LoVo (cell line): ENCODE results near the gene TAS2R10.
"Not testable (repeated sequence)": the region's sequence is repeated elsewhere in the genome, so short reads cannot be mapped to it uniquely, and the experiment has no call there.

Experiments
- DNase-seq: peaks from one replicate; pipeline ENCODE4 v3.0.0-alpha.2; 2016; ENCODE audit warnings: low spot score

TAS2R10 gene, protein sequence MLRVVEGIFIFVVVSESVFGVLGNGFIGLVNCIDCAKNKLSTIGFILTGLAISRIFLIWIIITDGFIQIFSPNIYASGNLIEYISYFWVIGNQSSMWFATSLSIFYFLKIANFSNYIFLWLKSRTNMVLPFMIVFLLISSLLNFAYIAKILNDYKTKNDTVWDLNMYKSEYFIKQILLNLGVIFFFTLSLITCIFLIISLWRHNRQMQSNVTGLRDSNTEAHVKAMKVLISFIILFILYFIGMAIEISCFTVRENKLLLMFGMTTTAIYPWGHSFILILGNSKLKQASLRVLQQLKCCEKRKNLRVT

GRCh38 chr12:10826258-10826657 is at the start of gene TAS2R10:
TAS2R10 (minus strand) TSS chr12:10826358; CDS start chr12:10826269, 89 bp downstream.
- DNase-seq: no peak

GRCh38 chr12:10873378-10873777 is 47.2 kb upstream of the TAS2R10 start:
- DNase-seq: no peak

GRCh38 chr12:10867381-10867780 is 41.2 kb upstream of the TAS2R10 start:
- DNase-seq: no peak

- DNase-seq: no peak
Observed at GRCh38 chr12:10863512-10864218, 37.5 kb upstream of the TAS2R10 start.

DNA sequence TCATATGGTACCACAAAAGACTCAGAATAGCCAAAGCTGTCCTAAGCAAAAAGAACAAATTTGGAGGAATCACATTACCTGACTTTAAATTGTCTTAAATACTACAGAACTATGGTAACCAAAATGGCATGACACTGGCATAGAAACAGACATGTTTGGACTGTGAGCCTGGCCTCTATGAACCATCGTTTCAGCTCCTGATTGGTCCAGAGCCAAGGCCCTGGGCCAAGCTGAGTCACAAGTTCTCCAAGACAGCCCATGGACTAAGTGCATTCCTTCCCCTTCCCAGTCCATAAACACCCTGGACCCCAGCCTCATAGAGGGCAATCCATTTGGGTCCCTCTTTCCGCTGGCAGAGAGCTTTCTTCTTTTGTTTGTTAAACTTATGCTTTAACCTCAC is 35.2 kb upstream of the TAS2R10 start:
- no peak for DNase-seq

DNA sequence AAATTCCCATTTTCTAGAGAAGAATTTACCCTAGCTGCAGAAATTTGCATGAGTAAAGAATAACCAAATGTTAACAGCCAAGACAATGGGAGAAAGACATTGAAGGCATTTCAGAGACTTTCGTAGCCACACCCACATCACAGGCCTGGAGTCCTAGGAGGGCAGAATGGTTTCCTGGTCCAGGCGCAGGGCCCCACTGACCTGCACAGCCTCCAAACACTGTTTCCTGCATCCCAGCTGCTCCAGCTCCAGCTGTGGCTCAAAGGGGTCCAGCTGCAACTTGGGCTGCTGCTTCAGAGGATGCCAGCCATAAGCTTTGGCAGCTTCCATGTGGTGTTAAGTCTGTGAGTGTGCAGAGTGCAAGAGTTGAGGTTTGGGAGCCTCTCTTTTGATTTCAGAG is 29.6 kb upstream of the TAS2R10 start:
- DNase-seq: no peak

GRCh38 chr12:10853776-10854175 is 27.6 kb upstream of the TAS2R10 start:
- DNase-seq: no peak

DNA sequence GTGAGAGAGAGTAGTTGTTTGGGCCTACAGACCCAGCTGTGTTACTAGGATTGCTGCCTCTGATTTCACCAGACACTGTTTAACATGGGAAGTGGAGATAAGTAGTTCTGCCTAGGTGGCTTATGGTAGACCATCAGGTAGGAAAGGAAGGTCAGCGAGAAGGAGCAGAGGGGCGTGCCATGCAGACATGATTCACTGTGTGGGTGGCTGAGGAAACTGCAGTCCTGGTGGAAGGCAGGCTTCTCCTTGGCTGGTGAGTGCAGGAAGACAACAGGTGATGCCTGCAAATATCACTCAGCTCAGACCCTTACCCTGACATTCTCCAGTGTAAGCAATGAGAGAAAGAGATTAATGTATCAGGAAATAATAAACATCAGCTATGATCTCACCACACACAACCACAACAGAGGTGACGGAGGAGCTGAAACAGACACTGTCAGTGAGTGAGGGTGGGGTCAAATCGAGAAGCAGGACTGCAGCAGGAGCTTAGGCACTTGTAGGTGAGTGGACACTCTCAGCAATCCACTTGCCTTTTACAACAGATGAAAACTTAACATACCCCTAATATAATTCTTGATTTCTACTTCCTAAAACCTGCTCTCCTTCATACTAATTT is 25.2 kb upstream of the TAS2R10 start:
- DNase-seq: no peak

DNA sequence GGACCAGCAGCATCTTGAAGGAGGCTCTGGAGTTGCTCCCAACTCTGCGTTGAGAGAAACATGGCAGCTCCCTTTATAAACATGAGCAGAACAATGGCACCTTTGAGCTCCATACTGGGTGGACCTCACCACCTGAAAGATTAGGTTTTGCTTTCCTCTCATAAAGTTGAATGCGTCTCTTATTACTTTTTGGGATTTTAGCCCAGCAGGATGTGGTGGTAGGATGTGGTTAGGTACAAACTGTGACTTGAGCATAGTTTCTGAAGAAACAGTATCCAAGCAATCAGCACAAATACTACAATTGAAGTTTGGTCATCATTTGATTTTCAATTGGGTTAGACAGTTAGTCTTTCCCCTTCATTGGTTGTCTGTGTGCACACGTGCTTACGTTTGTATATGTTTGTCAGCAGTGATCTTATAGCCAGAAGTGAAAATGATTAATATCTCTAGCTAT is 23.3 kb upstream of the TAS2R10 start, which contains the start of gene PRR4:
PRR4 (minus strand) TSS at position 51 of the 454 bp plus-strand sequence; CDS start at position 13, 38 bp downstream.
- DNase-seq: no peak

DNA sequence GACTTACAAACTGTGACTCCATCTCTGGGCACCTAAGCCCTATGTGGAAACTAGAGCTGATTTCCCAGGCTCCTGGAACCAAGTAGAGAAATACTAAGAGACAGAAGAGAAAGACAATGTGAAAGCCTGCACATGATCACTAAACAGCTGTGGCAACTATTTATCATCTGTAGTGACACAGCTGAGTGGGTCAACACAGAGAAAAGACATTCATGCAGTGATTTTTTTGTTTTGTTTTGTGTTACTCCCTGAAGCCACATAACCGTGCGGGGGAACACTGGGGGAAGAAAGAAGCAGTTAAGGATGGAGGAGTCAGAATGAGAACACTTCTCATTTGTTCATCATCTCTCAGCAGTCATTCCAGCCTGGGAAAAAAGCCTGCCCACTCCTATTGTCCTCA is 21.6 kb upstream of the TAS2R10 start:
- no peak for DNase-seq

DNA sequence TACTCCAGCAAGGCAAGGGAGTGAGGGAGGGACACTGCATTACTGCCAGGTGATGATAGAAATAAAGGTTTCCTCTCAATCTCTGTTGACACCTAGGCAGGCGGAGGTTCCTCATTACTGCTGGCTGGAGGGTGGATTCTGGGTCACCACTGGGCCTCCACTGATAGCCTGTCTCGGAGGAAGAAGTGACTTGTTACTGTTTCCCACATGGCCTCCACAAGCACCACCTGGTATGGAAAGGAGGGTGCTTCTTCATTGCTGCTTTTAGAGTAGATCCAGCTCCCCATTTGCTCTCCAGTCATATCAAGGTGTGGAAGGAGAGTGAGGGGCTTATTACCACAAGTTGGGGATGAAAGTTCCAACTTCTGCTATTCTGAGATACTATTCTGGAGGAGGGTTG is 16.7 kb upstream of the TAS2R10 start:
- no peak for DNase-seq

GRCh38 chr12:10838461-10838860 is 12.3 kb upstream of the TAS2R10 start:
- DNase-seq: no peak

GRCh38 chr12:10829994-10830393 is 3.8 kb upstream of the TAS2R10 start:
- no peak for DNase-seq

GRCh38 chr12:10824957-10825356 is 1.2 kb downstream of the TAS2R10 start:
- DNase-seq: no peak

GRCh38 chr12:10811883-10812536 is 14.1 kb downstream of the TAS2R10 start:
- no peak for DNase-seq

- DNase-seq: no peak
Observed at GRCh38 chr12:10810068-10810467, 16.1 kb downstream of the TAS2R10 start, which contains the start of gene TAS2R9. TAS2R9 (minus strand) TSS chr12:10810168; CDS start chr12:10810075, 93 bp downstream.

DNA sequence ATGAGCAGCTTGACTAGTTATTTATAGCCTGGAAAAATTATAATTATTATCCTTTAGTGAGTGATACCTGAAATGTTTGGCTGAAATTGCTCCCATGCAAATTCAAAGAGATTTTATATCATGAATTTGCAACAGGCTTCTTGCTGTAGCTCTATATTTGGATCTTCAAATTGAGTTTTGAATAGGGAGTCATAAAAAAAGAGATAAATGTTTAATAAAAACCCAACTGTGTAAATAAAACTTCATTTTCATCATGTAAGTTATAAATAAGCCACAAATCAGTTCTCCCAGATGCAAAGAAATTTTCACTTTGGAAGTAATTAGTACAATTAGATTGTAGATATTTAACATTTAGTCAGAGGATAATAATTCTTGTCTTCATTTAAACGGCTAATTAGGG is 19.0 kb downstream of the TAS2R10 start, which contains the start of gene TAS2R8:
TAS2R8 (minus strand) TSS at position 101 of the 400 bp plus-strand sequence. CDS start 306 bp downstream, outside the sequence.
- no peak for DNase-seq

DNA sequence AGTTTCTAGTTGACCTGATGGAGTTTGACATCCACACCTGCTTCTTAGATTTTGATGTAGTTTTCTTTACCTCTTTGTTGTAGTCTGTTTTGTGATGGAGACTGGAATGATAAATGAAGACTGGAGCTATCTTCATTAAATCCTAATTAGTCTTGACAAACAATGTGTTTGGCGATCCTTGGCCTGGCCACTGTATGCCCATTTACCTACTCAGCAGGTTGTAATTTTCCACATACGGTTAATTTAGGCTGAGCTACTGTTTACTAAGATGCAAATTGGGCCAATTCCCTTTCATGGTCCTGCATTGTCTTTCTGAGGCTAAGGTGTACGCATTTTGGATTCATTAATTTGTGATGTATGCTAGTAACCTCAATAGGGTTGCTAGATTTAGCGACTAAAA is 23.6 kb downstream of the TAS2R10 start, which contains the start of gene TAS2R7:
TAS2R7 (minus strand) TSS at position 41 of the 400 bp plus-strand sequence. CDS start 57 bp downstream, outside the sequence.
- DNase-seq: no peak

GRCh38 chr12:10801741-10802140 is 24.4 kb downstream of the TAS2R10 start:
- no peak for DNase-seq

DNA sequence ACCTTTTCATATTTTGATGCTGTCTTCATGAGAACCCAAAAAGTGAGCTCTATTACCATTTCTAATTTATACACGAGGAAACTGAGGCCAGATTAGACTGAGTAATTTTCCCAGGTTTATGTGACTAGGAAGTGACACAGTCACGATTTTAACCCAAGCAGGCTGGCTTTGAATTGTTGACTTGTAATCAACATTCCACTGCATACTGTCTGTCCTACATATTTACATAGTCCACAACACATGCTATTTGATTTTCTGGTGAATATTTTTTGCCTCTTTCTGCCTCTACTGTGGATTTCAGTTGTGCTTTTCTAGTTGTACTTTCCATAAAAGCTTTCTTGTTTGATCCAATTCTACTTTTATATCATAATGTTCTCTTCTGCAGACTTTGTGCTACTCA is 31.9 kb downstream of the TAS2R10 start:
- no peak for DNase-seq

DNA sequence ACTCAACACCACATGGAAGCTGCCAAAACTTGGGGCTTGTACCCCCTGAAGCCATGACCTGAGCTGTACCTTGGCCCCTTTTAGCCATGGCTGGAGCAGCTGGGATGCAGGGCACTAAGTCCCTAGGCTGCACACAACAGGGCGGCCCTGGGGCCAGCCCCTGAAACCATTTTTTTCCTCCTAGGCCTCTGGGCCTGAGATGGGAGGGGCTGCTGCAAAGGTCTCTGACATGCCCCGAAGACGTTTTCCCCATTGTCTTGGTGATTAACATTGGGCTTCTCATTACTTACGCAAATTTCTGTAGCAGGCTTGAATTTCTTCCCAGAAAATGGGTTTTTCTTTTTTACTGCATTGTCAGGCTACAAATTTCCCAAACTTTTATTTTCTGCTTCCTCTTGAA is 34.4 kb downstream of the TAS2R10 start:
- DNase-seq: not testable (repeated sequence)

DNA sequence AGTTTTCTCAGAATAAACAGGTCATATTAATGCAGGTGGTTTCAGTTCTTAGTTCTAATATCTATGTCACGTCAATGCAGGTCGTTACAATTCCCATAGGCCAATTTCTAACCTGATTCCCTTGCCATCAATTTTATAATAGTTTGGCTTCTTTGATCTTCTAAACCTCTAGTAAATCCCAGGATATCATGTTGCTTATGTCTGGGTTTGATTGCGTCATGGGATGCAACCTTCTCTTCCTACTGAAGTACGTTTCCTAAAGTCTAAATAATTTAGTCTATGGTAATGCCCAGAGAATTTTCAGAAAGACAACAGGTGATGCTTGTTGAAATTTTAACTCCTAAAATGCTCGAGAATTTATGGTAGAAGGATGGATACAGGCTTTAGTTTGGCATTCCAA is 42.9 kb downstream of the TAS2R10 start:
- DNase-seq: no peak
